ENCODE results near the gene DENND6B. TPM values are rescaled to one million over a fixed set of nuclear protein-coding genes. Genes with fewer than 3 reads are reported as not detected.

Gene DENND6B
- total and polyA plus RNA-seq, 7 donors, result 0.46 to 1.6 (median 0.81) TPM

DNA sequence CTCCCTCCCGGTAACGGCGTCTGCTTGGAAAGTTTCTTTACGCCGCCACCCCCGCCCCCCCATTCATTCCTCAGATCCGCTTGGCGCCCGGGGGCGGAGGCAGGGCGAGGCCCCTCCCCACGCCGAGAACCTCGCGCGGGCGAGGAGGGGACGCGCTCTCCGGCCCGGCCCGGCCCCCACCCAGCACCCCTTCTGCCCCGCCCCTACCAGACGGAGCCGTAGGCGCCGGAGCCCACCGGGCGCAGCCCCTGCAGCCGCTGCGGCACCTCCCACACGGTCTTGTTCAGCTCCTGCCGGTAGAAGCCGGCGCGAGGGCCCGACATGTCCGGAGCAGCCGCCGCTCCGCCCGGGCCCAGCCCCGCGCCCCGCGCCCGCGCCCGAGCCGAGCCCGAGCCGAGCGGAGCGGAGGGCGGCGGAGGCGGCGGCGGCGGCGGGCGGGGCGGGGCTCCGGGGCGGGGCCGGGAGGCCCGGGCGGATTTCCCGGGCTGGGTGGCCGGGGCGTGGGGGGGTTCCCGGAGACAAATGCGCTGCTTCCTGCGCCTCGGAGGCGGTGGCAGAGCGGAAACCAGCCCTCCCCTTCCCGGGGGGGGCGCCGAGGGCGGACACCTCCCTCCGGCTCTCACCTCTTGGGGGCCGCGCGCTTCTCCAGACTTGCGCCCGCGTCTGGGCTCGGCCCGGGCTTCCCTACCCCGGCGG is 56.7 kb downstream of the DENND6B start, which contains the start of gene MAPK11:
TSS of gene MAPK11 (minus strand) at position 411 of the 696 bp plus-strand sequence. CDS start at position 323, 88 bp downstream.
- H3K27me3 ChIP-seq (ENCODE audit: insufficient read depth in 3 of 3, low read length in 2 of 3), result peaks cover 0 to 20% (median 10%) of the 10 kb centered on the region in 3 donors
- H3K9me3 ChIP-seq, result no peaks in the 10 kb centered on the region
- intact Hi-C loops (cut with DNase I), result no loop called here
- H3K4me3 ChIP-seq, result peak within 1 kb of the TSS; percentile 65
- ATAC-seq, result peak in 2 of 4 donors; percentile 9 to 19
- H3K27ac ChIP-seq, result no peak within 1 kb of the TSS
- TF ChIP-seq, protein P1, sequence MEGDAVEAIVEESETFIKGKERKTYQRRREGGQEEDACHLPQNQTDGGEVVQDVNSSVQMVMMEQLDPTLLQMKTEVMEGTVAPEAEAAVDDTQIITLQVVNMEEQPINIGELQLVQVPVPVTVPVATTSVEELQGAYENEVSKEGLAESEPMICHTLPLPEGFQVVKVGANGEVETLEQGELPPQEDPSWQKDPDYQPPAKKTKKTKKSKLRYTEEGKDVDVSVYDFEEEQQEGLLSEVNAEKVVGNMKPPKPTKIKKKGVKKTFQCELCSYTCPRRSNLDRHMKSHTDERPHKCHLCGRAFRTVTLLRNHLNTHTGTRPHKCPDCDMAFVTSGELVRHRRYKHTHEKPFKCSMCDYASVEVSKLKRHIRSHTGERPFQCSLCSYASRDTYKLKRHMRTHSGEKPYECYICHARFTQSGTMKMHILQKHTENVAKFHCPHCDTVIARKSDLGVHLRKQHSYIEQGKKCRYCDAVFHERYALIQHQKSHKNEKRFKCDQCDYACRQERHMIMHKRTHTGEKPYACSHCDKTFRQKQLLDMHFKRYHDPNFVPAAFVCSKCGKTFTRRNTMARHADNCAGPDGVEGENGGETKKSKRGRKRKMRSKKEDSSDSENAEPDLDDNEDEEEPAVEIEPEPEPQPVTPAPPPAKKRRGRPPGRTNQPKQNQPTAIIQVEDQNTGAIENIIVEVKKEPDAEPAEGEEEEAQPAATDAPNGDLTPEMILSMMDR (IDR thresholded peaks at IDR 0.05), result no peak
- peaks cover 32% of the 10 kb centered on the region for H3K4me1 ChIP-seq
- WGBS, 3 donors, result 0 to 2% (median 1%) methylated on average over 33 to 89 of the region's 92 CpGs
- peak in 1 of 2 donors; percentile 80 for DNase-seq
- peaks cover 0 to 1% of the 10 kb centered on the region in 2 donors for H3K36me3 ChIP-seq (ENCODE audit: insufficient read depth in 1 of 2, low read depth in 1 of 2)

DNA sequence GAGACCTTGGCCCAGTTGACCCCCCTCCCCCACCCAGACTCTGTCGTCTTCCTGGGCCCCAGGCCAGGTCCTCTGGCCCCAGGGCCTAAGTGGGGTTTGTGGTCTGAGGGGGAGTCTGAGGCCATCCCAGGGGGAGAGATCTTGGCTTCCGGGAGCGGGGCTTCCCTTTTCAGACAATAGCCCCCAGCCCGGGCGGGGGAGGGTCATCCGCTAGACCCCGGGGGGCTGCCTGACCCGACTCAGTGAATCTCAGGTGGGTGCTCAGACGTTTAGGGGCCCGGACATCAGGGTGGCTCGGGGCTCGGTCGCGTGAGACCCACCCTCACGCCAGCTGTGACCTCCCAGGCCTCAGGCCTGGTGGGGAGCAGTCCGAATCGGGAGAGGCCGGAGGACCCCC is 57.2 kb downstream of the DENND6B start:
- 23 to 26% (median 23%) methylated on average over 17 to 18 of the region's 18 CpGs for WGBS, 3 donors
- Histone ChIP-seq H3K27ac (no peak overlapping the region), H3K27me3 (ENCODE audit: insufficient read depth in 3 of 3, low read length in 2 of 3) (peaks cover 0 to 20% (median 10%) of the 10 kb centered on the region in 3 donors)

DNA sequence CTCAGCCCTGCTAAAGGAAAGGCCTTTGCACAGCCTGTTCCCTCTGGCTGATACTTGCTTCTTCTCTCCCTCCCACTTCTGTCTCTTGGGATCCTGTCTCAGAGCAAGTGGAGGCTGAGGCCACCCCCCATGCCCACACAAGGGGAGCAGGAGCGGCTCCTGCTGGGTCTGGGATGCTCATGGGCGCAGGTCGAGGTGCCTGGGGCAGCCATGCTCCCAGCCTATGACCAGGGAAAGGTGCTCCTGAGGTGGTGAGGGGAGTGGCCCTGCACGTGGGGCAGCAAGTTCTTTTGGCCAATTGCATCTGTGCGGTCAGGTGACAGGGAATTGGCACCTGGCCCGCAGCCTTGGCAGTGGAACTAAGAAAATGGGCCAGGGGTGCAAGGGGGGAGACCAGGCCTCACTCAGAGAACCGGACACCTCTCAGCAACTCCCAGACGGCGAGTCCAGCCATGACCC is 58.1 kb downstream of the DENND6B start:
- H3K36me3 ChIP-seq (ENCODE audit: insufficient read depth in 1 of 2, low read depth in 1 of 2), result no peaks in the 10 kb centered on the region
- H3K4me3 ChIP-seq, result no peak overlapping the region
- no peak for ATAC-seq
- DNase-seq, result no peak
- peaks cover 0 to 20% (median 10%) of the 10 kb centered on the region in 3 donors for H3K27me3 ChIP-seq (ENCODE audit: insufficient read depth in 3 of 3, low read length in 2 of 3)
- no peak overlapping the region for H3K27ac ChIP-seq
- TF ChIP-seq, protein P1 (IDR thresholded peaks at IDR 0.05), result no peak
- 51 to 57% (median 56%) methylated on average over 9 of the region's 9 CpGs for WGBS, 3 donors
- no peaks in the 10 kb centered on the region for H3K9me3 ChIP-seq
- H3K4me1 ChIP-seq, result peaks cover 29% of the 10 kb centered on the region
- intact Hi-C loops (cut with DNase I), result no loop called here

More for the DNA sequence above, 57.2 kb downstream of the DENND6B start:
- TF ChIP-seq, protein P1 (IDR thresholded peaks at IDR 0.05), result no peak
- DNase-seq (no peak), ATAC-seq (no peak)
- intact Hi-C loops (cut with DNase I), result no loop called here
- no peaks in the 10 kb centered on the region for H3K9me3 ChIP-seq
- peak overlapping the region; percentile 65 for H3K4me3 ChIP-seq
- H3K4me1 ChIP-seq, result peaks cover 32% of the 10 kb centered on the region
- no peaks in the 10 kb centered on the region for H3K36me3 ChIP-seq (ENCODE audit: insufficient read depth in 1 of 2, low read depth in 1 of 2)

DNA sequence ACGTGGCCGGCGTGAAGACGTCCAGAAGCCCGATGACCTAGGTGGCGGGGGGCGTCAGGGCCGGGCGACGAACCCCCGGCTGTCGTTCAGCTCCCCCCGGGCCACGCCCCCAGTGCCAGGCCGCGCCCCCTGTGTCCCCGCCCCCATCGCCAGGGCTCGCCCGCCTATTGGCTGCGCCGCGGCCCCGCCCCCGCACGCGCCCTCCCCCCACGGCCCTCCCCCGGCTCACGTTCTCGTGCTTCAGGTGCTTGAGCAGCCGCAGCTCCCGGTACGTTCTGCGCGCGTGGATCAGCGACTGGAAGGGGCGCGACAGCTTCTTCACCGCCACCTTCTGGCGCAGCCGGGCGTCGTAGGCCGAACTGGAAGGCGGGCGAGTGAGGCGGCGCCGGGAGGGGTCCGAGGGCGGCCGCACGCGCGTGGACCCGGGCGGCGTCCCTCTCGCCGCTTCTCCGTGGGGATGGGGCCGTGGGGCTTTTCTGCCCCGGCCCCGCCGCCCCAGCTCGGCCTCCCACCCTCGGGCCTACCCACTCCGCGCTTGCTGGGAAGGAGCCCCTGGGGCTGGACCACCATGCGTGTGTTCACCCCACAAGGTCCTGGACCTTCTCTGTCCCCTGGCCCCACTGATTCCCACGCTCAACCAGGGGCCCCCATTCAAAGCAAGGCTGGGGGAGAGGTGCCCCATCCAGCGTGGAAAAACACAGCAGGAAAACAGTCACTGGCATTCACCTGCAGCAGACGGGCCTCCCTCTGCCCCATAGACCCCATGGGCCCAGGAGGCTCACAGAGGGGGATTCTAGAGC is 59.0 kb downstream of the DENND6B start:
- Histone ChIP-seq H3K27me3 (ENCODE audit: insufficient read depth in 3 of 3, low read length in 2 of 3) (peaks cover 0 to 20% (median 10%) of the 10 kb centered on the region in 3 donors), H3K36me3 (ENCODE audit: insufficient read depth in 1 of 2, low read depth in 1 of 2) (no peaks in the 10 kb centered on the region), H3K4me3 (peak overlapping the region; percentile 58), H3K27ac (no peak overlapping the region), H3K4me1 (peaks cover 38% of the 10 kb centered on the region), H3K9me3 (no peaks in the 10 kb centered on the region)
- ATAC-seq, result peak; percentile 80 to 86 (median 83)
- TF ChIP-seq, protein P1 (IDR thresholded peaks at IDR 0.05), result peak; percentile 38
- intact Hi-C loops (cut with DNase I), result no loop called here
- 15 to 22% (median 21%) methylated on average over 42 to 75 of the region's 75 CpGs for WGBS, 3 donors
- peak; percentile 78 to 93 for DNase-seq
